ENCODE data around the gene TMEM47. TPM values are rescaled to one million over a fixed set of nuclear protein-coding genes. Genes with fewer than 3 reads are reported as not detected.

The TMEM47 gene
- 10 to 100 TPM; 12.6 to 13.6 TPM for total RNA-seq
- 91.6 TPM for polyA plus RNA-seq (2013, experiment 1 of 2)
- polyA plus RNA-seq (2013, experiment 2 of 2): 75.1 TPM
- long read RNA-seq, experiment 1, full-length matches to known transcripts: 2 of 4 reads
- long read RNA-seq, experiment 1, partial matches to known transcripts: 0 of 4 reads
- long read RNA-seq, experiment 1, other reads (novel, unspliced or antisense): 2 of 4 reads
- long read RNA-seq, experiment 2, full-length matches to known transcripts: 43 of 46 reads
- long read RNA-seq, experiment 2, partial matches to known transcripts: 3 of 46 reads
- long read RNA-seq, experiment 2, other reads (novel, unspliced or antisense): 0 of 46 reads
- long read RNA-seq, experiment 3, full-length matches to known transcripts: 35 of 38 reads
- long read RNA-seq, experiment 3, partial matches to known transcripts: 3 of 38 reads
- long read RNA-seq, experiment 3, other reads (novel, unspliced or antisense): 0 of 38 reads
- long read RNA-seq, experiment 4, partial matches to known transcripts: 1 of 1 reads
- long read RNA-seq, experiment 4, other reads (novel, unspliced or antisense): 0 of 1 reads

DNA sequence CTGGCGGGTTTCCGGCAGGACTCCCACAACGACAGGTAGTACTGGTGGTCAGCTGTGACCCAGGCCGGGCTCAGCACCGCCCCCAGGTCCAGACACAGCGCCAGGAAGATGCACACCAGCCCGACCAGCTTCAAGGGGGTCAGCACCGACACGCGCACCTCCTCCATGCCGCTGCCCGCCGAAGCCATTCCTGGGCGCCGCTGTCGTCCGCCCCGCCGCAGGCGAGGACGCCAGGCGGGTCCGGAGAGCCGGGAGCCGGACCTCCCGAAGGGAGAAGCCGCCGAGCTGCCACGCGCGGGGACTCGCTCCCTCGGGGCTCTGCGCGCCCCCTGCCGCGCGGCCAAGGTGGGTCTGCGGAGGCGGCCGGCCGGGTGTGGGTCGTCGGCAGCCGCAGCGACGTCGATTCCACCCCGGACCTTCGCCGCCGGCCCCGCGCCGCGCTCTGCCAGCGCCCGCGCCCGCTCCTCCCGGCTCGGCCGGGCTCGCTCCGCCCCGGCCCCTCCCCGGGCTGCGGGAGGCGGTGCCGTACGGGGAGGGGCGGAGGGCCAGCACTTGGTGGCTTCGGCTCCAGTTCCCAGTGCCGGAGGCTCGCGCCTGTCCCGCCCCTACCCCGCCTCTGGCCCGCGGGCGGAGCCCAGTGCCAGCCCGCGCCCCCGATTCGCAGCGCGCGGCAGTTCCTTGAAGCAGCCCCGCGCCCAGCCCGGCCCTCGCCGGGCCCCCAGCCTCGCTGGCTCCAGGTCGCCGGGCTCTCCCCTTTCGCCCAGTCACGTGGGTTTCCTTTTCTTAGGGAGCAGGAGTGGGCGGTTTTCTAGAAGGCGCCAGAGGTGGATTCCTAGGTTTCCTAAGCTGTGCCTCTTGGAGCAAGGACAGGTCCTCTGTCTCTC lies at the start of gene TMEM47:
Gene TMEM47, minus strand, starts transcription at position 444 of the 884 bp plus-strand sequence. Its CDS starts 256 bp downstream, at position 188.
- Mint-ChIP-seq H3K36me3 (ENCODE audit: low read depth) (peaks cover 4% of the 10 kb centered on the region), H3K27me3 (ENCODE audit: insufficient read depth) (peaks cover 41% of the 10 kb centered on the region), H3K4me1 (peaks cover 29% of the 10 kb centered on the region), H3K27ac (peak within 1 kb of the TSS; percentile 77), H3K9me3 (peaks cover 4% of the 10 kb centered on the region), H3K4me3 (peak within 1 kb of the TSS; percentile 74)
- peaks cover 4% of the 10 kb centered on the region for H3K27me3 ChIP-seq (ENCODE audit: control insufficient read depth, insufficient read depth, low read length, poor library complexity, severe bottlenecking)
- DNase-seq: peak; percentile 97
- 0% methylated on average over 99 of the region's 100 CpGs; no CpG with 5 or more reads in 1 of the 2 experiments for WGBS, 2 experiments (ENCODE audit: insufficient coverage in 1 of 2, insufficient read length in 1 of 2)
- TF ChIP-seq, protein P1, sequence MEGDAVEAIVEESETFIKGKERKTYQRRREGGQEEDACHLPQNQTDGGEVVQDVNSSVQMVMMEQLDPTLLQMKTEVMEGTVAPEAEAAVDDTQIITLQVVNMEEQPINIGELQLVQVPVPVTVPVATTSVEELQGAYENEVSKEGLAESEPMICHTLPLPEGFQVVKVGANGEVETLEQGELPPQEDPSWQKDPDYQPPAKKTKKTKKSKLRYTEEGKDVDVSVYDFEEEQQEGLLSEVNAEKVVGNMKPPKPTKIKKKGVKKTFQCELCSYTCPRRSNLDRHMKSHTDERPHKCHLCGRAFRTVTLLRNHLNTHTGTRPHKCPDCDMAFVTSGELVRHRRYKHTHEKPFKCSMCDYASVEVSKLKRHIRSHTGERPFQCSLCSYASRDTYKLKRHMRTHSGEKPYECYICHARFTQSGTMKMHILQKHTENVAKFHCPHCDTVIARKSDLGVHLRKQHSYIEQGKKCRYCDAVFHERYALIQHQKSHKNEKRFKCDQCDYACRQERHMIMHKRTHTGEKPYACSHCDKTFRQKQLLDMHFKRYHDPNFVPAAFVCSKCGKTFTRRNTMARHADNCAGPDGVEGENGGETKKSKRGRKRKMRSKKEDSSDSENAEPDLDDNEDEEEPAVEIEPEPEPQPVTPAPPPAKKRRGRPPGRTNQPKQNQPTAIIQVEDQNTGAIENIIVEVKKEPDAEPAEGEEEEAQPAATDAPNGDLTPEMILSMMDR (conservative IDR thresholded peaks at IDR 0.05): peak; percentile 12
- no peaks in the 10 kb centered on the region for H3K9me3 ChIP-seq (ENCODE audit: control insufficient read depth, low read length)
- peak within 1 kb of the TSS; percentile 57 for H3K9ac ChIP-seq (ENCODE audit: extremely low read depth, low read length, poor library complexity, severe bottlenecking)
- H3K36me3 ChIP-seq (ENCODE audit: control insufficient read depth, insufficient read depth, low read length): no peaks in the 10 kb centered on the region
- peak within 1 kb of the TSS; percentile 90 for H3K27ac ChIP-seq (ENCODE audit: low read depth, low read length)
- peak within 1 kb of the TSS; percentile 90 for H3K4me3 ChIP-seq (ENCODE audit: low read length)
- H3K4me1 ChIP-seq (ENCODE audit: control insufficient read depth, insufficient read depth, low read length): no peaks in the 10 kb centered on the region

DNA sequence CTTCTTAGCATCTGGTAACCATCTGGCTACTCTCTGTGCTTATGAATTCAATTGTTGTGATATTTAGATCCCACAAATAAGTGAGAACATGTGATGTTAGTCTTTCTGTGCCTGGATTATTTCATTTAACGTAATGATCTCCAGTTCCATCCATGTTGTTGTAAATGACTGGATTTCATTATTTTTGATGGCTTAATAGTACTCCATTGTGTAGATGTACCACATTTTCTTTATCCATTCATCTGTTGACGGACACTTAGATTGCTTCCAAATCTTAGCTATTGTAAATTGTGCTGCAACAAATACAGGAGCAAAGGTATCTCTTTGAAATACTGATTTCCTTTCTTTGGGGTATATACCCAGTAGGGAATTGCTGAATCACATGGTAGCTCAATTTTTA lies 30.0 kb upstream of the TMEM47 start:
- no peaks in the 10 kb centered on the region for H3K4me1 Mint-ChIP-seq
- no peak overlapping the region for H3K4me3 Mint-ChIP-seq
- TF ChIP-seq, protein P1 (conservative IDR thresholded peaks at IDR 0.05): no peak
- H3K27me3 ChIP-seq (ENCODE audit: control insufficient read depth, insufficient read depth, low read length, poor library complexity, severe bottlenecking): no peaks in the 10 kb centered on the region
- no peaks in the 10 kb centered on the region for H3K36me3 ChIP-seq (ENCODE audit: control insufficient read depth, insufficient read depth, low read length)
- WGBS, 2 experiments (ENCODE audit: insufficient coverage in 1 of 2, insufficient read length in 1 of 2): 73% methylated on average over 1 of the region's 2 CpGs; no CpG with 5 or more reads in 1 of the 2 experiments
- H3K4me3 ChIP-seq (ENCODE audit: low read length): no peak overlapping the region
- H3K27ac ChIP-seq (ENCODE audit: low read depth, low read length): no peak overlapping the region
- H3K27ac Mint-ChIP-seq: no peak overlapping the region
- no peak overlapping the region for H3K9ac ChIP-seq (ENCODE audit: extremely low read depth, low read length, poor library complexity, severe bottlenecking)
- H3K9me3 ChIP-seq (ENCODE audit: control insufficient read depth, low read length): peaks cover 9% of the 10 kb centered on the region
- DNase-seq: no peak
- peaks cover 14% of the 10 kb centered on the region for H3K9me3 Mint-ChIP-seq
- no peaks in the 10 kb centered on the region for H3K4me1 ChIP-seq (ENCODE audit: control insufficient read depth, insufficient read depth, low read length)
- no peaks in the 10 kb centered on the region for H3K27me3 Mint-ChIP-seq (ENCODE audit: insufficient read depth)
- no peaks in the 10 kb centered on the region for H3K36me3 Mint-ChIP-seq (ENCODE audit: low read depth)

DNA sequence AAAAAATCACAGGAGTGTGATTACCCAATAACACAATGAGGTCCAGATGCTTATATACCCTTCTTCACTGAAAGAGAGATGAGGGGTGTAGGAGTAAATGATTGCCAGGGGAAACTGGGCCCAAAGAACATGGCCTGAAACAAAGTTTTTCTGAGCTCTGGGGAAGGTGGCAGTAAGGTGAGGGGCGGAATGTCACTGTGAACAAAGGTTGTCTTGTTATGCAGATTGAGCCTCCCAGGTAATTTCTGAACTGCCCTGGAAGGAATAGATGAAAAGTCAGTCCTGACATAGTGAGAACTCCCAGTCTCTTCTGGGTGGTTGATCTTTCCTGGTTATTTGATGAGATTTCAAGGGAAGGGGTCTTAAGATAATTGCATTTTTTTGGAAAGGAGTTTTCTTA lies 2.5 kb upstream of the TMEM47 start:
- Histone ChIP-seq H3K4me3 (ENCODE audit: low read length) (no peak overlapping the region), H3K9ac (ENCODE audit: extremely low read depth, low read length, poor library complexity, severe bottlenecking) (no peak overlapping the region), H3K9me3 (ENCODE audit: control insufficient read depth, low read length) (no peaks in the 10 kb centered on the region), H3K27me3 (ENCODE audit: control insufficient read depth, insufficient read depth, low read length, poor library complexity, severe bottlenecking) (peaks cover 4% of the 10 kb centered on the region), H3K4me1 (ENCODE audit: control insufficient read depth, insufficient read depth, low read length) (no peaks in the 10 kb centered on the region), H3K27ac (ENCODE audit: low read depth, low read length) (no peak overlapping the region), H3K36me3 (ENCODE audit: control insufficient read depth, insufficient read depth, low read length) (no peaks in the 10 kb centered on the region)
- Mint-ChIP-seq H3K27me3 (ENCODE audit: insufficient read depth) (peaks cover 39% of the 10 kb centered on the region), H3K9me3 (peaks cover 4% of the 10 kb centered on the region), H3K4me1 (peaks cover 29% of the 10 kb centered on the region), H3K4me3 (no peak overlapping the region), H3K27ac (no peak overlapping the region), H3K36me3 (ENCODE audit: low read depth) (peaks cover 4% of the 10 kb centered on the region)
- TF ChIP-seq, protein P1 (conservative IDR thresholded peaks at IDR 0.05): no peak
- peak; percentile 64 for DNase-seq
- WGBS, 2 experiments (ENCODE audit: insufficient coverage in 1 of 2, insufficient read length in 1 of 2): 100% methylated on average over 1 of the region's 1 CpG; no CpG with 5 or more reads in 1 of the 2 experiments
